AG04450 (cell line): ENCODE results near the gene UGDH. TPM values are rescaled to one million over a fixed set of nuclear protein-coding genes. Genes with fewer than 3 reads are reported as not detected.

ENCODE experiments used
- CTCF ChIA-PET: fragments of 300-600, 350-600 bp; formaldehyde crosslinking; extraction: SDS; loops from one replicate; lab custom pipeline; 2022; ENCODE audit warnings: antibody characterized with exemption, inconsistent platforms; lab: Charles Lee
- POLR2A ChIA-PET: fragments of 350-600 bp; formaldehyde crosslinking; extraction: SDS; loops from one replicate; lab custom pipeline; 2021; ENCODE audit warnings: antibody characterized with exemption, inconsistent platforms; lab: Yijun Ruan, JAX
- DNase-seq: peaks from one replicate; pipeline ENCODE4 v3.0.0-alpha.2; 2011; ENCODE audit warnings: low read depth, low spot score
- H3K27ac ChIP-seq: one replicate; pipeline ENCODE4 v1.5.1; 2012; ENCODE audit warnings: low read depth, low read length, control low read depth
- H3K27me3 ChIP-seq: one replicate; pipeline ENCODE4 v1.6.0; 2012; ENCODE audit warnings: low read length; ENCODE audit not compliant: control insufficient read depth, insufficient read depth
- H3K4me3 ChIP-seq: 2 replicates; pipeline ENCODE4 v1.5.1; 2011; ENCODE audit warnings: mild to moderate bottlenecking, low read depth, low read length, control low read depth
- H3K9me3 ChIP-seq: 2 replicates; pipeline ENCODE4 v1.5.1; 2012; ENCODE audit warnings: low read length; ENCODE audit not compliant: control insufficient read depth, insufficient read depth
- CTCF ChIP-seq: IDR thresholded peaks from 2 replicates; pipeline ENCODE4 v1.5.1; 2011; ENCODE audit warnings: low read depth, low read length, control low read depth, inconsistent platforms
- polyA plus RNA-seq: library from polyadenylated mRNA; depleted of rRNA; stranded (reverse); fragments of >200 nt; gene quantifications from 2 replicates; pipeline ENCODE4 v1.2.3, GENCODE V29; 2011

Gene UGDH
- polyA plus RNA-seq, 1 experiment = 117 TPM

DNA sequence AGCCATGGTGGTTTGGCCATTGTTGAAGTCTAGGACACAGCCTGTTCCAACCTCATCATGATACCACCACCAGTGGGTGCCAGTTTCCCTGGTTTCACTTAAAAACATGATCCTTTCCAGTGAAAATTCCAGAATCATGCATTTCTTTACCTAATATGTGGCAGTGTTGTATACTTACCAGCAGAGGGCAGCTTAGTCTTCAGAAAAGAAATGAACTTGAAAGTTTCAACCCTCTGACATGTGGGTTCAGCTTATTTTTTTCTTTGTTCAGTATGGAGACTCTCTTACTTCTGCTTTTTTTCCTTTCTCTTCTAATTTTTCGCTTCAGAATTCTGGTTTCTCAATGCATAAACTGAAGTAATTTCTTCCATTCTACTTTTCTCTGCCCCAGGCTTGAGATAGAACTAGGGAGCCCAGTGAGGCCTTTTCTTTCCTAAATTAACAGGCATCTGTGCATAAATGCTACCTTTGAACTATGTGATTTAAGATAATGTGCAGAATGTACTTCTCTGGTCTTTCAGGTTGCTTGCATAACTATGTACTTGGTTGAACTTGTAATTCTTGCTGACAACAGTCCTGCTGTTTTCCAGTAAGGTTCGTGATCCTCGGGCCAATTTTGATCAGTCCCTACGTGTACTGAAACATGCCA lies 57.7 kb downstream of the UGDH start:
- H3K9me3 ChIP-seq = no peaks in the 10 kb centered on the region
- peak; percentile 87 for TF ChIP-seq CTCF
- H3K27ac ChIP-seq = no peak overlapping the region
- CTCF ChIA-PET = interaction anchor here (0.6 to 2.6 kb wide), 55 partner anchors 9 to 509 kb away, joined by 3 to 23 read pairs (median 4); partner anchors contain the start of genes PDS5A, SMIM14, UBE2K and UGDH
- H3K27me3 ChIP-seq = no peaks in the 10 kb centered on the region
- H3K4me3 ChIP-seq = no peak overlapping the region
- POLR2A ChIA-PET = interaction anchor here (0.8 to 1.6 kb wide), 5 partner anchors 12 to 429 kb away, joined by 3 to 8 read pairs (median 4); partner anchors contain the start of genes SMIM14 and UGDH
- DNase-seq = peak; percentile 55

DNA sequence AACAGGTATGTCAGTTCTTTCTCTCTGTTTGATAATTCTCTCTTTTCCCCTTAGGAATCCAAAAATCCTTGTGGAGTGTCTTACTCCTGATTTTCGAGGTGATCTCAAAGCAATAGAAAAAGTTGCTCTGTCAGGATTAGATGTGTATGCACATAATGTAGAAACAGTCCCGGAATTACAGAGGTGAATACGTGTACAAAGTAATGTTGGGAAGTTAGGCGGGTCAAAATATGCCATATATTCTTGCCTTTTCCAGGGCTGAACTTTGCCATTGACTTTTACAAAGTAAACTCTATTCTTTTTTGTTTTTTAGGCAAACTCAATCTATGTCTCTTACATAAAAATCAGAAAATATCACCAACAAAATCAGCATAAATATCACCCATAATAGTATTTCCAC lies 59.8 kb downstream of the UGDH start:
- DNase-seq = no peak
- TF ChIP-seq CTCF = no peak
- H3K9me3 ChIP-seq = no peaks in the 10 kb centered on the region
- POLR2A ChIA-PET = interaction anchor here (0.6 to 1.4 kb wide), 2 partner anchors 15 to 171 kb away, joined by 3 to 5 read pairs; partner anchors contain the start of gene SMIM14
- CTCF ChIA-PET = interaction anchor here (1.1 to 1.7 kb wide), 3 partner anchors 98 to 511 kb away, joined by 3 to 6 read pairs (median 5); partner anchors contain the start of gene PDS5A
- H3K4me3 ChIP-seq = no peak overlapping the region
- H3K27me3 ChIP-seq = no peaks in the 10 kb centered on the region
- H3K27ac ChIP-seq = no peak overlapping the region

DNA sequence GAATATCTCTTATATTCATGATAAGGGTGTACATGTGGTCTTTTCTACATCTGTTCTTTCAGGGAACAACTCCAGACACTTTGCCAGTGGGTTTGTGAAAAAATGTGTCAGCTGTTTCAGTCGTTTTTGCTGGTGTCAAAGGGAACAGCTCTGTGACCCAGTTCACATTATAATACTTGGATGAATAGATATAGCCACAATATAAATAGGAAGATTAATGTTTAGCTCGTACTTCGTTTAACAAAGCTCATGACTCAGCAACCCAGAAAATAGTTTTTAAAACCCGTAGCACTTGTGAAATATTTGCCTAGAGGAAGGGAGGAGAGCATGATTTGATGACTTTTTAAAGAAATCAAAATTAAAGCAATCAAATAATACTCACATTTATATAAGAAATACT lies 60.5 kb downstream of the UGDH start:
- CTCF ChIA-PET = interaction anchor here (1.0 to 1.7 kb wide), 6 partner anchors 98 to 511 kb away, joined by 3 to 6 read pairs (median 4); partner anchors contain the start of gene PDS5A
- peak; percentile 8 for DNase-seq
- POLR2A ChIA-PET = interaction anchor here (0.6 to 1.4 kb wide), 5 partner anchors 14 to 240 kb away, joined by 3 to 7 read pairs (median 3); partner anchors contain the start of genes SMIM14 and UGDH

DNA sequence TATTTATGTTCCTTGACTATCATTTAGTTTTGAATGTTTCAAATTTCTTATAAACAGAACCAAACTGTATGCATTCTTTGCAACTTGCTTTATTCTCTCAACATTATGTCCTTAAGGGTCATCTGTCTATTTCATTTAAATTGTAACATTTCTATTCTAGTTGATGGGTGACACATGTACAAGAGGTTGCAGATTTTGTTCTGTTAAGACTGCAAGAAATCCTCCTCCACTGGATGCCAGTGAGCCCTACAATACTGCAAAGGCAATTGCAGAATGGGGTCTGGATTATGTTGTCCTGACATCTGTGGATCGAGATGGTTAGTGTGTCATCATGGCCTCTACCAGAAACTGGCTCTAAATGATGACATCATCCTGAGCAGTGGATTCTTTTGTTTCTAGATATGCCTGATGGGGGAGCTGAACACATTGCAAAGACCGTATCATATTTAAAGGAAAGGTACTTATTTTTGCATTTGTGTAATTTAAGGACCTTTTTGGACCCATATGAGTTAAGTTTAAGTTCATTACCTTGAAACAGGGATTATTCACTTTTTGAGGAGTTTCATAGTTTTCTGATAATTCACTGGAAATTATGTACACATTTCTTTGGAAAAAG lies 62.2 kb downstream of the UGDH start:
- Histone ChIP-seq H3K4me3 (no peak overlapping the region), H3K27ac (peak overlapping the region; percentile 52), H3K9me3 (no peaks in the 10 kb centered on the region), H3K27me3 (no peaks in the 10 kb centered on the region)
- ChIA-PET POLR2A (interaction anchor here (0.8 to 1.3 kb wide), 2 partner anchors 62 kb away, joined by 3 to 6 read pairs; partner anchors contain the start of gene UGDH), CTCF (interaction anchor here (0.6 kb wide), 1 partner anchor 212 kb away, joined by 3 read pairs; no protein-coding TSS in a partner anchor)
- DNase-seq = peak; percentile 71
- TF ChIP-seq CTCF = peak; percentile 26; the same call in 1 of the 2 replicates

More for the DNA sequence above, 60.5 kb downstream of the UGDH start:
- TF ChIP-seq CTCF = no peak
- no peak overlapping the region for H3K4me3 ChIP-seq
- H3K27ac ChIP-seq = peak overlapping the region; percentile 55
- H3K9me3 ChIP-seq = no peaks in the 10 kb centered on the region
- H3K27me3 ChIP-seq = no peaks in the 10 kb centered on the region
